Upper lobe of right lung (tissue), 1 donor: ENCODE measurements around the gene DUSP5. TPM values are rescaled to one million over a fixed set of nuclear protein-coding genes. Genes with fewer than 3 reads are reported as not detected.

ENCODE experiments used
- ATAC-seq: fragments of 200-7000 bp; cut with Tn5 transposase; one replicate; pipeline ENCODE4 v1.9.1; 2020; ENCODE audit warnings: mild to moderate bottlenecking, moderate library complexity
- DNase-seq: peaks from one replicate; pipeline ENCODE4 v3.0.0-alpha.2; 2020
- H3K27ac ChIP-seq: fragments of 200-600 bp; one replicate; pipeline ENCODE4 v1.8.0; 2022
- H3K27me3 ChIP-seq: fragments of 200-600 bp; one replicate; pipeline ENCODE4 v1.8.0; 2022; ENCODE audit warnings: mild to moderate bottlenecking
- H3K36me3 ChIP-seq: fragments of 200-600 bp; one replicate; pipeline ENCODE4 v1.8.0; 2022
- H3K4me1 ChIP-seq: fragments of 200-600 bp; one replicate; pipeline ENCODE4 v1.8.0; 2022
- H3K4me3 ChIP-seq: fragments of 200-600 bp; one replicate; pipeline ENCODE4 v1.8.0; 2022; ENCODE audit warnings: mild to moderate bottlenecking
- H3K9me3 ChIP-seq: fragments of 200-600 bp; one replicate; pipeline ENCODE4 v1.8.0; 2022
- intact Hi-C: fragments of 100-400 bp; cut with DNase I; formaldehyde crosslinking; loops from one replicate; pipeline ENCODE4 v1.11.0; 2022
- total RNA-seq: library from RNA; stranded (reverse); fragmentation: NEBNext Ultra II Directional; extraction: Animal tissue kit (Norgen Biotek cat#: 25700); gene quantifications from one replicate; pipeline ENCODE4 v1.2.1, GENCODE V29; 2021
- TF ChIP-seq, protein P1 (sequence below): fragments of 200-600 bp; IDR thresholded peaks from one replicate; pipeline ENCODE4 v1.8.0; 2022; ENCODE audit warnings: antibody characterized with exemption
- donor health status: DM: no; HTN: yes; CAD: no; lungs with severe emphysema.

DUSP5 gene
- total RNA-seq, 1 donor from 2014 or later: 24.0 TPM

DNA sequence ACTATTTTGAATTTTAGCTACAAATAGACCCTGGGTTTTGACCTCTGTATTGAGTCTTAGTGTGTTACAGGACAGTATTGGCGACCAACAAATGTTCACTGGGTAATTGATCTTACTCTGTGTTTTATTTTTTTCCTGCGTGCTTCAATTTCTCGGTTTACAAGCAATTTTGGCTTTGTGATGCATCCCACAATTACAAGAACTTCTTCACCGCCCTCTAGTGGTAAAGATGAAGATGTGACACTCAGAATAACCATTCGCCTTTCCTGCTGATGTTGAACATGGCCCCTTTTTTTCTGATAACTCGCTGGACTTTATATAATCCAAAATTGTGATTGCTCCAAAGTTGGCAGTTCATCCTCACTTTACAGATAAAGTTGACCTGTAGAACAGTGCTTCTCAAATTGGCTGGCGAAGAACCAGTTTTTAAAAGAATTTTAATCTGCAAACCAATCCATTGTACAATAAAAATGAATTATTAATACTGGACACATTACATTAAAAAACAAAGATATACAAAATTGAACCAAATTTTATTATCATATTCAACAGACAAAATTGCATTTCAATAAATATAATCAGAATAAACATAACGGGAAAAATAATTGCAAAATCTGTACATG is 49.5 kb downstream of the DUSP5 start:
- ATAC-seq (peak; percentile 75), DNase-seq (no peak)
- Histone ChIP-seq H3K27me3 (no peaks in the 10 kb centered on the region), H3K27ac (no peak overlapping the region), H3K36me3 (no peaks in the 10 kb centered on the region), H3K4me3 (no peak overlapping the region), H3K4me1 (peaks cover 16% of the 10 kb centered on the region), H3K9me3 (no peaks in the 10 kb centered on the region)
- intact Hi-C loops: loop anchor here (5.0 kb wide), 1 partner anchor 235 kb away; no protein-coding TSS in a partner anchor
- TF ChIP-seq, protein P1, sequence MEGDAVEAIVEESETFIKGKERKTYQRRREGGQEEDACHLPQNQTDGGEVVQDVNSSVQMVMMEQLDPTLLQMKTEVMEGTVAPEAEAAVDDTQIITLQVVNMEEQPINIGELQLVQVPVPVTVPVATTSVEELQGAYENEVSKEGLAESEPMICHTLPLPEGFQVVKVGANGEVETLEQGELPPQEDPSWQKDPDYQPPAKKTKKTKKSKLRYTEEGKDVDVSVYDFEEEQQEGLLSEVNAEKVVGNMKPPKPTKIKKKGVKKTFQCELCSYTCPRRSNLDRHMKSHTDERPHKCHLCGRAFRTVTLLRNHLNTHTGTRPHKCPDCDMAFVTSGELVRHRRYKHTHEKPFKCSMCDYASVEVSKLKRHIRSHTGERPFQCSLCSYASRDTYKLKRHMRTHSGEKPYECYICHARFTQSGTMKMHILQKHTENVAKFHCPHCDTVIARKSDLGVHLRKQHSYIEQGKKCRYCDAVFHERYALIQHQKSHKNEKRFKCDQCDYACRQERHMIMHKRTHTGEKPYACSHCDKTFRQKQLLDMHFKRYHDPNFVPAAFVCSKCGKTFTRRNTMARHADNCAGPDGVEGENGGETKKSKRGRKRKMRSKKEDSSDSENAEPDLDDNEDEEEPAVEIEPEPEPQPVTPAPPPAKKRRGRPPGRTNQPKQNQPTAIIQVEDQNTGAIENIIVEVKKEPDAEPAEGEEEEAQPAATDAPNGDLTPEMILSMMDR: peak; percentile 86

- H3K27ac ChIP-seq: no peak overlapping the region
- ATAC-seq (no peak), DNase-seq (no peak)
- no peak overlapping the region for H3K4me3 ChIP-seq
- no peaks in the 10 kb centered on the region for H3K27me3 ChIP-seq
- intact Hi-C loops: loop anchor here (5.0 kb wide), 1 partner anchor 236 kb away; no protein-coding TSS in a partner anchor
- peaks cover 16% of the 10 kb centered on the region for H3K4me1 ChIP-seq
- TF ChIP-seq, protein P1: no peak
- H3K9me3 ChIP-seq: no peaks in the 10 kb centered on the region
- no peaks in the 10 kb centered on the region for H3K36me3 ChIP-seq
Observed at GRCh38 chr10:110548002-110548401, 50.3 kb downstream of the DUSP5 start.

GRCh38 chr10:110549211-110549610 is 51.5 kb downstream of the DUSP5 start:
- DNase-seq: no peak
- Histone ChIP-seq H3K4me1 (peaks cover 16% of the 10 kb centered on the region), H3K4me3 (no peak overlapping the region), H3K27me3 (no peaks in the 10 kb centered on the region), H3K9me3 (no peaks in the 10 kb centered on the region), H3K27ac (no peak overlapping the region), H3K36me3 (no peaks in the 10 kb centered on the region)
- TF ChIP-seq, protein P1: no peak
- intact Hi-C loops: loop anchor here (5.0 kb wide), 1 partner anchor 237 kb away; no protein-coding TSS in a partner anchor
- no peak for ATAC-seq

DNA sequence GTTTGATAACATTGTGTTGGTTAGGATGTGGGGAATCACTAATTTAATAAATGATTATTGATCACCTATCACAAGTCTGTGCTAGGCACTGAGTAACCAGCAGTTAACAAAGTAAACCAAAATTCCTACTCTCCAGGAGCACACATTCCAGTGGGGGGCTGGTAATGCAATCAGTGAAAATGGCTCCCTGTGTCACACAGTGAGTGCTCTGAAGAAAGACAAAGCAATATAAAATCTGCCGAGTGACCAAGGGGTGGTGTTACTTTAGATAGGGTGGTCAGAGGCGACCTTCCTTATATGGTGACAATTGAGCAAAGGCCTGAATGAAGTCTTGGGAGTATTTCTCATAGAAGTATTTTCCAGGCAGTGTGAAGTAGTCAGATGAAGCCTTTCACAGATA is 56.2 kb downstream of the DUSP5 start:
- Histone ChIP-seq H3K36me3 (no peaks in the 10 kb centered on the region), H3K4me1 (no peaks in the 10 kb centered on the region), H3K27me3 (no peaks in the 10 kb centered on the region), H3K27ac (no peak overlapping the region), H3K4me3 (no peak overlapping the region), H3K9me3 (no peaks in the 10 kb centered on the region)
- DNase-seq: no peak
- intact Hi-C loops: no loop called here
- TF ChIP-seq, protein P1: no peak
- ATAC-seq: no peak

DNA sequence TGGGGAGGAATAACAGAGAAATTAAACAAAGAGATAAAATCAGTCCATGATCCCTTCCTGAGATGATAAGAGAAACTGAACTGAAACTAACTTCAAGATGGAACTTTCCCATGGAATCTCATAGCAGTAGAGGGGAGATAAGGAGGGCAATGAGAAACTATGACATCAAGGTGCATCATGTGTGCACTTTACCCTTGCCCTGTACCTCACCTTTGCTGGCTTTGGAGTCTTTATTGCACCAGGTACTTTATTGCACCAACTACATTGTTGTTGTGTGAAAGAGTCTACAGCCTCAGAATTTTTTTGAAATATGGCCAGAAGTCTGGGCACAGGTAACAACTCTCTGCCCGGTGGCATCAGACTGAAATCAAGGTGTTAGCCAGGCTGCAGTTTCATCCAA is 58.6 kb downstream of the DUSP5 start:
- ATAC-seq: no peak
- no peaks in the 10 kb centered on the region for H3K4me1 ChIP-seq
- H3K36me3 ChIP-seq: no peaks in the 10 kb centered on the region
- no peak for DNase-seq
- intact Hi-C loops: no loop called here
- TF ChIP-seq, protein P1: no peak
- no peaks in the 10 kb centered on the region for H3K9me3 ChIP-seq
- no peak overlapping the region for H3K27ac ChIP-seq
- no peaks in the 10 kb centered on the region for H3K27me3 ChIP-seq
- no peak overlapping the region for H3K4me3 ChIP-seq
